SK-N-SH (cell line): ENCODE results near the gene RIPOR2.

Source experiments
- CHD2 ChIP-seq: fragments of 150-350 bp; IDR thresholded peaks from 2 replicates; pipeline ENCODE4 v1.6.1; 2018; ENCODE audit warnings: low read length; ENCODE audit not compliant: partially characterized antibody
- CTCF ChIP-seq: fragments of 200-600 bp; sonication (generic); IDR thresholded peaks from 2 replicates; pipeline ENCODE4 v1.6.1; 2017; ENCODE audit warnings: antibody characterized with exemption, mild to moderate bottlenecking, moderate library complexity
- EP300 ChIP-seq, 2 experiments: IDR thresholded peaks; 2 replicates each; pipeline versions ENCODE4 v1.4.0 to v1.6.1; 2012; ENCODE audit warnings: borderline replicate concordance in 1 of 2, low read depth in 1 of 2, low read length in 1 of 2
- EZH2phosphoT487 ChIP-seq: fragments of 200-600 bp; sonication (generic); IDR thresholded peaks from 2 replicates; pipeline ENCODE4 v1.6.1; 2017; ENCODE audit warnings: low read depth, mixed run types, mild to moderate bottlenecking, antibody characterized with exemption, moderate library complexity, borderline replicate concordance
- GABPA ChIP-seq: IDR thresholded peaks from 2 replicates; pipeline ENCODE4 v1.4.0; 2012; ENCODE audit warnings: low read depth, mild to moderate bottlenecking
- GATA2 ChIP-seq: sonication (generic); formaldehyde crosslinking; IDR thresholded peaks from 2 replicates; pipeline ENCODE4 v1.5.0; 2020; ENCODE audit warnings: mild to moderate bottlenecking, missing genetic modification reagents
- MAX ChIP-seq: IDR thresholded peaks from 2 replicates; pipeline ENCODE4 v1.4.0; 2012; ENCODE audit warnings: low read depth
- MXI1 ChIP-seq: IDR thresholded peaks from 2 replicates; pipeline ENCODE4 v1.6.1; 2012; ENCODE audit warnings: mild to moderate bottlenecking, low read depth, low read length, improper control_type of control experiment
- POLR2AphosphoS5 ChIP-seq: IDR thresholded peaks from 2 replicates; pipeline ENCODE4 v1.6.1; 2012; ENCODE audit warnings: low read depth, low read length
- RAD21 ChIP-seq: IDR thresholded peaks from 2 replicates; pipeline ENCODE4 v1.6.1; 2012; ENCODE audit warnings: mild to moderate bottlenecking, low read length
- RFX5 ChIP-seq: IDR thresholded peaks from 2 replicates; pipeline ENCODE4 v1.6.1; 2012; ENCODE audit warnings: mild to moderate bottlenecking, improper control_type of control experiment, low read length
- SMC3 ChIP-seq: IDR thresholded peaks from 2 replicates; pipeline ENCODE4 v1.6.1; 2012; ENCODE audit warnings: low read depth, low read length, improper control_type of control experiment
- USF2 ChIP-seq: fragments of 150-350 bp; IDR thresholded peaks from 2 replicates; pipeline ENCODE4 v1.6.1; 2017; ENCODE audit warnings: antibody characterized with exemption, low read length, low read depth, borderline replicate concordance
- YY1 ChIP-seq: IDR thresholded peaks from 2 replicates; pipeline ENCODE4 v1.4.0; 2012; ENCODE audit warnings: low read depth, mild to moderate bottlenecking

GRCh38 chr6:24980507-24981385, 45.0 kb upstream of the RIPOR2 start:
- TF ChIP-seq USF2 (no peak), RFX5 (no peak), POLR2AphosphoS5 (no peak), SMC3 (no peak), CTCF (no peak), CHD2 (no peak), MAX (no peak), GATA2 (CRISPR knock-in tag) (no peak), GABPA (no peak), RAD21 (no peak), EZH2phosphoT487 (no peak), EP300 (IDR thresholded peaks at IDR 0.05; ENCODE audit: borderline replicate concordance in 1 of 2, low read depth in 1 of 2, low read length in 1 of 2) (no peak), MXI1 (no peak), YY1 (no peak)
